HL-60 (cell line): ENCODE results near the gene LAMA2.

Experiments
- GABPA ChIP-seq: IDR thresholded peaks from 2 replicates; pipeline ENCODE4 v1.6.1; 2012; ENCODE audit warnings: low read depth
- SPI1 ChIP-seq: IDR thresholded peaks from 2 replicates; pipeline ENCODE4 v1.6.1; 2012; ENCODE audit warnings: low read depth, mild to moderate bottlenecking, borderline replicate concordance
- TF ChIP-seq, protein P1 (sequence below): IDR thresholded peaks from one replicate; pipeline ENCODE4 v1.5.1; 2011; ENCODE audit warnings: low read length, control low read depth, inconsistent platforms; ENCODE audit not compliant: insufficient read depth
- TF ChIP-seq, protein P2 (sequence below): IDR thresholded peaks from 2 replicates; pipeline ENCODE4 v1.6.1; 2012; ENCODE audit warnings: low read depth; ENCODE audit not compliant: insufficient replicate concordance

DNA sequence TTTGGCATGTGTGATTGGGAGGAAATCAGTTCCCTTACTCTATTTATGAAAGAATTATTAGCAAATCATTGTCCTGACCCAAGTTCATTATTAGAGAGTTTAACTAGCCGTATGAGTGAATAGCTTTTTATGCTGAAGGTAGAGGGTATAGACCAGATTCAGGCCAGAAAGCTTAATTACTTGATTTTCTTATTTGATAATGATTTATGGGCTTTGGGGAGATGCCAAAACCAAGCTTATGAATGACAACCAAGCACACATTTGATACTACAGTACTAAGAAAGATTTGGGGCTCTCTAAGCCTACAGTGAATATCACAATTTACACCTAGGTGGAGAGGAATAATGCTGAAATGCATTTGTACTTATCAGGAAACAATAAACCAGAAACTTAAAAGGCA is 633.8 kb downstream of the LAMA2 start:
- TF ChIP-seq SPI1 (no peak), GABPA (no peak)
- TF ChIP-seq, protein P1, sequence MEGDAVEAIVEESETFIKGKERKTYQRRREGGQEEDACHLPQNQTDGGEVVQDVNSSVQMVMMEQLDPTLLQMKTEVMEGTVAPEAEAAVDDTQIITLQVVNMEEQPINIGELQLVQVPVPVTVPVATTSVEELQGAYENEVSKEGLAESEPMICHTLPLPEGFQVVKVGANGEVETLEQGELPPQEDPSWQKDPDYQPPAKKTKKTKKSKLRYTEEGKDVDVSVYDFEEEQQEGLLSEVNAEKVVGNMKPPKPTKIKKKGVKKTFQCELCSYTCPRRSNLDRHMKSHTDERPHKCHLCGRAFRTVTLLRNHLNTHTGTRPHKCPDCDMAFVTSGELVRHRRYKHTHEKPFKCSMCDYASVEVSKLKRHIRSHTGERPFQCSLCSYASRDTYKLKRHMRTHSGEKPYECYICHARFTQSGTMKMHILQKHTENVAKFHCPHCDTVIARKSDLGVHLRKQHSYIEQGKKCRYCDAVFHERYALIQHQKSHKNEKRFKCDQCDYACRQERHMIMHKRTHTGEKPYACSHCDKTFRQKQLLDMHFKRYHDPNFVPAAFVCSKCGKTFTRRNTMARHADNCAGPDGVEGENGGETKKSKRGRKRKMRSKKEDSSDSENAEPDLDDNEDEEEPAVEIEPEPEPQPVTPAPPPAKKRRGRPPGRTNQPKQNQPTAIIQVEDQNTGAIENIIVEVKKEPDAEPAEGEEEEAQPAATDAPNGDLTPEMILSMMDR, result no peak
- TF ChIP-seq, protein P2, sequence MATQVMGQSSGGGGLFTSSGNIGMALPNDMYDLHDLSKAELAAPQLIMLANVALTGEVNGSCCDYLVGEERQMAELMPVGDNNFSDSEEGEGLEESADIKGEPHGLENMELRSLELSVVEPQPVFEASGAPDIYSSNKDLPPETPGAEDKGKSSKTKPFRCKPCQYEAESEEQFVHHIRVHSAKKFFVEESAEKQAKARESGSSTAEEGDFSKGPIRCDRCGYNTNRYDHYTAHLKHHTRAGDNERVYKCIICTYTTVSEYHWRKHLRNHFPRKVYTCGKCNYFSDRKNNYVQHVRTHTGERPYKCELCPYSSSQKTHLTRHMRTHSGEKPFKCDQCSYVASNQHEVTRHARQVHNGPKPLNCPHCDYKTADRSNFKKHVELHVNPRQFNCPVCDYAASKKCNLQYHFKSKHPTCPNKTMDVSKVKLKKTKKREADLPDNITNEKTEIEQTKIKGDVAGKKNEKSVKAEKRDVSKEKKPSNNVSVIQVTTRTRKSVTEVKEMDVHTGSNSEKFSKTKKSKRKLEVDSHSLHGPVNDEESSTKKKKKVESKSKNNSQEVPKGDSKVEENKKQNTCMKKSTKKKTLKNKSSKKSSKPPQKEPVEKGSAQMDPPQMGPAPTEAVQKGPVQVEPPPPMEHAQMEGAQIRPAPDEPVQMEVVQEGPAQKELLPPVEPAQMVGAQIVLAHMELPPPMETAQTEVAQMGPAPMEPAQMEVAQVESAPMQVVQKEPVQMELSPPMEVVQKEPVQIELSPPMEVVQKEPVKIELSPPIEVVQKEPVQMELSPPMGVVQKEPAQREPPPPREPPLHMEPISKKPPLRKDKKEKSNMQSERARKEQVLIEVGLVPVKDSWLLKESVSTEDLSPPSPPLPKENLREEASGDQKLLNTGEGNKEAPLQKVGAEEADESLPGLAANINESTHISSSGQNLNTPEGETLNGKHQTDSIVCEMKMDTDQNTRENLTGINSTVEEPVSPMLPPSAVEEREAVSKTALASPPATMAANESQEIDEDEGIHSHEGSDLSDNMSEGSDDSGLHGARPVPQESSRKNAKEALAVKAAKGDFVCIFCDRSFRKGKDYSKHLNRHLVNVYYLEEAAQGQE, result no peak
